GM21528 (cell line): ENCODE data around the gene ADGB.
"Not testable (repeated sequence)": the region's sequence is repeated elsewhere in the genome, so short reads cannot be mapped to it uniquely, and the experiment has no call there.

Experiments used
- ATAC-seq: cut with Tn5 transposase; IDR thresholded peaks from one replicate; pipeline ENCODE4 v1.9.1; 2021; ENCODE audit warnings: mild to moderate bottlenecking, moderate library complexity; ENCODE audit not compliant: unreplicated experiment, low FRiP score

The ADGB gene

DNA sequence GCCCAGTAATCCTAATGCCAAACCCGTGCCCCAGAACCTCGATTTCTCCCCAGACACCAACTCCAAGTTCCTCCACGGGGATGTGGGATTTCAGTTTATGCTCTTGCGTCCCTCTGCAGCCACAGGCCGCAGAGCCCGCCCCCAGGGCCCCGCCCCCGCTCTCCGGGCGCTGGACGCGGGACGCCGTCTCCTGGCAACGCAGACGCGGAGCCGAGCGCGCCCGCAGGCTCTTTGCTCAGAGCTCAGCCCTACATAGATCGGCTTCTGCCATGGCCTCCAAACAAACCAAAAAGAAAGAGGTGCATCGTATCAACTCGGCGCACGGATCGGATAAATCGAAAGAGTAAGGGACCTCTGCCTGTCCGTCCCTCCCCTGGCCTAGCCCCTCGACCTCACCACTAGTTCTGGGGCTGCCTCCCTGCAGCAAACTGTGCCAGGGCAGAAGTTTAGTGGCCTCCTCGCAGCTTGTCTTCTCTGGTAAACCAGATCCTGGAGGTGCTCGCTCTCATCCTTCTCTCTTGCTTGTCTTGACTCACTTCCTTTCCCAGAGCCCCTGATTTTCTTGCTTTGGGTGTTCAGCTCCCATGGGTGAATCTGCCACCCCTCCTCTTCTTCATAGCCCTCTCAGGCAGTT is at the start of gene ADGB:
Gene ADGB, plus strand, starts transcription at position 201 of the 634 bp plus-strand sequence. Its CDS starts 69 bp downstream, at position 270.
- ATAC-seq, result no peak

DNA sequence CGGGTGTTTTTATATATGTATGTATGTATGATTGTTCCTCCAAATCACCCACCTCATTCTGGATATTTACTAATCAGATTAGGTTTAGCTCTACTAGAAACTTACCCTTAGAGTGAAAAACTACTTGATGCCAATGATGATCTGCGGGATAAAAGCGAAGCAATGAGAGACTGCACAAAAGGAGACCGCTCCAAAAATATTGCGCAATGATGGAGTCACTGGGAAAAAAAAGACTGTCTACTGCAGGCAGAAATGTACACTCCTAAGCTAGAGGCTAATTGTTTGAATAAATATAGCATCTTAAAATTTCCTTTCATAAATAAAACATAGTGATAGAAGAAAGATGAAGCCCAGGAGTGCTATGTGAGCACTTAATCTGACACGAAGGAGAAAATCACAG is 47.9 kb upstream of the ADGB start:
- ATAC-seq, result no peak

DNA sequence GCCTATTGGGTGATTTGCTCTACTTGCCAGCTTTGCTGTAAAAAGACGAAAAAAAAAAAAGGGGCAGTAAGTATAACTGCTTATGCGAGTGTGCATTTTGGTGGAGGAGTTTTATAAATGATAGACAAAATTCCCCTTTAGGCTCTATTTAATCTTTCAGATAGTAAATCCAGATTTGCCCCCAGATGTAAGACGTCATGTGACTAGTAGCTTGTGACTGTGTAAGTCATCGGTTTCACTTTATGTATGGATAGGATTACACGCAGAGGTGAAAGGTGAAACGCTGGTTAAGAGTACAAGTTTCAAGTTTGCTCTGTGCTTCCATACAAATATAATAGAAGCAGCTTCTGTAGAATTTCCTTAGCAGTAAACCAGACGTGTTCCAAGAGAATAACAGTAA is 47.2 kb upstream of the ADGB start:
- ATAC-seq, result no peak

DNA sequence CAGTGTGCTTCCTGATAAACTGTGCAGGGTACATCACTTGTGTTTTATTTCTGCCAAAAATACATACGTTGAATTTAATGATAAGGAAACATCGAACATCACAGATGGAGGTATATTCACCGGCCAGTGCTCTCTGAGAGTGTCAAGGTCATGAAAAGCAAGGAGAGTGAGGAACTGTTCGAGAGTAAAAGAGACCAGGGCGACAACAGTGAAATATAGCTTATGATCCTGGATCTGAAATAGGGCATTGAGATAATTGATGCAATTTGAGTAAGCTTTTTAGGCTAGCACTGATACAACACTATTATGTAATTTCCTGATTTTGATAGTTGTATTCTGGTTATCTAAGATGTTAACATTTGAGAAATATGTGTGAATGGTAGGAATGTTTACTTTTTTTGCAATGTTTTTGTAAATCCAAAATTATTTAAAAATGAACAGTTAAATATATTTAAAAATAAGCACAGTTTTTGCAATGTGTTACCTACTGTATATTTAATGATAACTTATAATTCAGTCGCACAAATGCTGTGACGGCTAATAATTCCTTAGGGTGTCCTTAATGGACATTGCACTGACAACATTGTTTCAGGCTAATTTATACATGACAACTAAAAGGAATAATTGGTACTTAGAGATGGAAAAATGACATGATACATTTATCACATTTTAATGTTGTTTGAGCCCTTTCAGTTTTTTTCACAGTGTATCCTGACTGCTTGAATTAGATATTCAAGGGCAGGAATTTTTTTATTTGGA is 45.2 kb upstream of the ADGB start:
- ATAC-seq, result no peak

DNA sequence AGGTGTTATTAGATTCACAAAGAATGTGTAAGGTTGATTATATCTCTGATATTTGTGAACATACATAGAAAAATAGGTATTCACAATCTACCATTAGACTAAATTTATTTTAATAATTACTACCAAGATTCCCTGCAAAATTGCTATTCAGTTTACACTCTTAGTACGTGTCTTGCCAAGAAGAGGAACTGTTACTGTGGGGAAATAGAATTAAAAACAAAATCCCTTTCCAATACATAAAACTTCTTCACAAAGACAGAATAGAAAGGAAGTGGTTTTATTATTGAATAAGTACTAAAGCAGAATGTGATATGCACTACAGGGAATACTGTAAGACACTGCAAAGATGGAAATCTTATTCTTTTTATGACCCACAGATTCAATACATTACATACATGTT is 38.2 kb upstream of the ADGB start:
- no peak for ATAC-seq

DNA sequence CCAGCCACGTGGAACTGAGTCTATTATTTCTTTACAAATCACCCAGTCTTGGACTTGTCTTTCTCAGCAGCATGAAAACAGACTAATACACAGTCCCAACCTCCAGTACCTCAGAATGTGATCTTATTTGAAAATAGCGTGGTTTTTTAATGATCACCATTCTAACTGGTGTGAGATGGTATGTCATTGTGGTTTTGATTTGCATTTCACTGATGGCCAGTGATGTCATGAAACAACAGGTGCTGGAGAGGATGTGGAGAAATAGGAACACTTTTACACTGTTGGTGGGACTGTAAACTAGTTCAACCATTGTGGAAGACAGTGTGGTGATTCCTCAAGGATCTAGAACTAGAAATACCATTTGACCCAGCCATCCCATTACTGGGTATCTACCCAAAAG is 32.1 kb upstream of the ADGB start:
- not testable (repeated sequence) for ATAC-seq

DNA sequence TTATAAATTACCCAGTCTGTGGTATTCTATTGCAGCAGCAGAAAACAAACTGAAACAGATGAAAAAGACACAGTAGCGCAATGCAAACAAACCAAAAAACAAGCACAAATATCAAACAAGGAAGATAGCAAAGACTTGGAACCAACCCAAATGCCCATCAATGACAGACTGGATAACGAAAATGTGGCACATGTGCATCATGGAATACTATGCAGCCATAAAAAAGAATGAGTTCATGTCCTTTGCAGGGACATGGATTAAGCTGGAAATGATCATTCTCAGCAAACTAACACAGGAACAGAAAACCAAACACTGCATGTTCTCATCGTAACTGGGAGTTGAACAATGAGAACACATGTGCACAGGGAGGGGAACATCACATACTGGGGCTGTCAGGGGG is 30.2 kb upstream of the ADGB start:
- not testable (repeated sequence) for ATAC-seq

DNA sequence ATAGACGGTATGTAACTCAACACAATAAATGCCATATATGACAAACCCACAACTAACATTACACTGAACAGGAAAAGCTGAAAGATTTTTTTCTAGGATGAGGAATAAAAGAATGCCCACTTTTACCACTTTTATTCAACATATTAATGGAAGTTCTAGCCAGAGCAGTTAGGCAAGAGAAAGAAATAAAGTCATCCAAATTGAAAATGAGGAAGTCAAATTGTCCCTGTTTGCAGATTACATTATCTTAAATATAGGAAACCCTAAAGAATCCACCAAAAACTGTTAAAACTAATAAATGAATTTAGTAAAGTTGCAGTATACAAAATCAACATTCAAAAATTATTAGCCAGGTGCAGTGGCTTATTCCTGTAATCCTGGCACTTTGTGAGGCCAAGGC is 24.6 kb upstream of the ADGB start:
- no peak for ATAC-seq

DNA sequence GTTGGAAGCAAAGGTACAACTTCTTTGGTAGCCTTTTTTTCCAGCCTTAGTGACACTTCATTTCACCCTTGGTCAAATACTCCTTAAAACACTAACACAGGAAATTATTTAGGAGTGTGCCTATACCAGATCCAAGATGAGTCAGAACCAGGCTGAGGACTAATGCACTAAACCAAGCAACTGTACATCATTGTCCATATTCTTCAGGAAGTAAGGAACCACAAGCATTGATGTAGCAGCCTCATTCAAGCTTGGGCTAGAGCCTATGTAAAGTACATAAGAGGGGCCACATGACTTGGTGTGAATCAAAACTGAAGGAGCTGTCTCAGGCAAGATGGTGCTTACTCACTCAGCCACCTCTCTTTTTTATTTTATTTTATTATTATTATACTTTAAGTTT is 20.7 kb upstream of the ADGB start:
- ATAC-seq, result no peak

DNA sequence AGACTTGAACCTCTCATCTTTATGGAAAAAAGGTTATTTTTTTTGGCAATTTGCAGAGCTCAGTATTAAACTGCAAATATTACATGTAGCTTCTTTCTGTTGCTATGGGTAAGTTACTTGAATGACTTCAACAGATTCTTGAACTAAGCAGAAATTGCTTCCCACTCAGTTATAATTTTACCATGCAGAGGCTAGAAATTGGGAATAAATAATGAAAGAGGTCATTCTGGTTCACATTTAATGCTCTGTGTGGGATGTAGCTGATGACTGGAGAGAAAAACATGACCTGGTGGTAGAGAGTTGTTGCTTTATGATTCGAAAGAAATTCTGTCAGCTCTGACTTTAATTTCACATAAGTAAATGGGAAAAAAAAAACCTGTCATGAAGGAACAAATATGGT is 16.8 kb upstream of the ADGB start:
- ATAC-seq, result no peak

DNA sequence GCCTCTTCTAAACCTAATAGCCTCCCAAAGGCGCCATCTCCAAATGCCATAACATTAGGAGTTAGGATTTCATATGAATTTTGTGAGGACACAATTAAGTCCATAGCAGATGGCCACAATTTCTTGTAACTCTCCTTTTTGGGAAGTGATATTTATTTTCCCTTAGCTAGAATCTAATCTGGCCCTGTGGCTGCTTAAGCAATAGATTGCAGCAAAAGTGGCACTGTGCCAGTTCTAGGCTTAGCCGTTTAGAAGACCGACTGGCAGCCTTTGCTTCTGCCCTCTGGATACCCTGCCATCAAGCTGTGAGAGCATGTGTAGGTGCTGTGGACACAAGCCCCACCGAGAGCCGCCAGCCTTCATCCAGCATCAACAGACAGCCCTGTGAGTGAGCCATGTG is 15.9 kb upstream of the ADGB start:
- no peak for ATAC-seq

DNA sequence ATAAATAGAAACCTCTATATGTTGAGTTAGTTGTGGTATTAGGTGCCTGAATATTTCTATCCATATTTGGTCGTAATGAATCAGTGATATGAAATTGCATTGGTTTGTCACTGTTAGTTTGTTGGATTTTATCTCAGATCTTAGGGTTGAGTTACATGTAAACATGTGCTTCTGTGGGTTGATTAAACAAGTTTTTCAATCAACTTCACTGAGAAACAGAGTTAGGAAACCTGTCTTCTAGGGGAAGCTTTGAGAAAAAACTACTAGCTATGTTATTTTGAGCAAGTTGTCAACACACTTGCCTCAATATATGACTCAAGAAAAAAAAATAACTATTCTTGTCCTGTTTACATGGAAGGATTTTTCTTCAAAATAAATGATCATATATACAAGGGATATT is 14.8 kb upstream of the ADGB start:
- no peak for ATAC-seq

DNA sequence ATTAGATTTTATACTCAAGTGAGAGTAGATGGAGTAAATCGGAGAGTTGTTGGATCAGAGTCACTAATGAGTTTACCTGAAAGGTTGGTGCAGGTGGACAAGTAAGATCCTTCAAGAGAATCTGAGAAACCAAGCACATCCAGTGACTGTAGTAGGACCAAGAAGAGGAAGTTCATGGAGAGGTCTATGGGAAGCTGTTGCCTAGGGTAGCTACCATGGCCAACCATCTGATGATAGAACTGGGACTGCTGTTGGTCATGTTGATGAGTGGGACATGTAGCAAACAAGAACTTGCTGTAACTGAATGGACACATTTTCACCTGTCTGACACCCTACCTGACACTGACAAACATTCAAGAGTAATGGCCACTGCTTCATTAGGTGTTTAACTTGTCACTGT is 11.3 kb upstream of the ADGB start:
- ATAC-seq, result no peak

DNA sequence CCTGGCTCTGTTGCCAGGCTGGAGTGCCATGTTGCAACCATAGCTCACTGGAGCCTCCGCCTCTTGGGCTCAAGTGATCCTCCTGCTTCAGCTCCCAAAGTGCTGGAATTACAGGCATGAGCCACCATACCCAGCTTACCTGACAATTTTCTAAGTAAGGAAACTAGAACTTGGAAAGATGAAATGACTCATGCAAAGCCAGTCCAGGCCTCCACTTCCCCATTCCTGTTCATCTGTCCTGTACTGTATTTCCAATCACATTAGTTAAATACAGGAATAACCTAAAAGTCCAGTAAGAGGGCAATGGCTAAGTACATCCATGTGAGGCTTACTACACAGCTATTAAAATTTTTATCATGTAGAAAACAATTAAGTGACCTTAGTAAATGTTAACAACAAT is 8.3 kb upstream of the ADGB start:
- no peak for ATAC-seq

DNA sequence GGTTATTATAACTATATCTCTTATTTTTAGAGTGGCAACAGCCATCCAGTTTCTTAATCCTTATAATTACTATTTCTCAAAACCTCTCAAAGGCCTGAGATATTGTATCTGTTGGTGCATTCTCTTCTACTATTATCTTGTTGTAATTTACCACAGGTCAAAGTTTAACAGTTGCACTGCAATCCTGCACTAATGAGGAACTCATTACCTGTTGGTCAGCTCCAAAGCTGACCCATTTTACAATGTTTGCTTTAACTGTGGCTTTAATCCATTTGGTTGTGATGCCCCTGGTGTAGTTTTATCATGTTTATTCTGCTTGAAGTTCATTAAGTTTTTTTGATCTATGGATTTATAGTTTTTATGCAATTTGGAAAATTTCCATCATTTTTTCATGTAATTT is 6.3 kb upstream of the ADGB start:
- ATAC-seq, result no peak

DNA sequence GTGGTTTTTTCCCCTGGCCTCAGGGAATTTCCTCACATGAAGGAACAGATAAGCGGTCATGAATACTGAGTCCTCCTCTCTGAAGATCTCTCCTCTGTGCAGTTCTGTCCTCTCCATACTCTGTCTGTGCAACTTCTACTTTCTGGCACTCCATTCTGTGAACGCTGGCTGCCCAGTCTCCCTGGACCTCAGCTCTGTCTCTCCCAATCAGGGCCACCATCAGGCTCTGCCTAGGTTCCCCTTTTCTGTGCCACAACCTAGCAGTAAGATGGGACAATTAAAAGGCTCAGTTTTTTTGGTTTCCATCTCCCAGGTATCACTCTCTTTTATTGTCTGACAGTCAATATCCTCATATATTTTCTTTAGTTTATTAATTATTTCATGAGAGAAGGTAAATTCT is 4.8 kb upstream of the ADGB start:
- no peak for ATAC-seq

DNA sequence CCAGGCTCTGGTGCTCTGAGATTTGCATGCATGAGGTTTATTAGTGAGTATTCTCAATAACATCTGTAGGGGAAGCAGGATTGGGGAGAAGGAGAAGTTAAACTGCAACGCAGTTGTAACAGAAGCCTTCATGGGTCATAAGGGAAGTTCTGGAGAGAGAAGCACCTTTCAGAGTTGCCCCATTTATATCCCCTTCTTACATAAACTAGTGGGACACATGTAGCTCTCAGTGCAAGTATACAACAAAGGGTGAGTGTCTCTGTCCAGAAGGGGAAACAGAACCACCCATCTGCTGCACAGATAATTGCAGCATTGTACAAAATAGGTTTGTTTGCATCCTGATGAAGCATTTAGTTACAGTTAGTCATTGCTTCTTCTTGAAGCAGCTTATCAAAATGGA is 4.3 kb upstream of the ADGB start:
- no peak for ATAC-seq

DNA sequence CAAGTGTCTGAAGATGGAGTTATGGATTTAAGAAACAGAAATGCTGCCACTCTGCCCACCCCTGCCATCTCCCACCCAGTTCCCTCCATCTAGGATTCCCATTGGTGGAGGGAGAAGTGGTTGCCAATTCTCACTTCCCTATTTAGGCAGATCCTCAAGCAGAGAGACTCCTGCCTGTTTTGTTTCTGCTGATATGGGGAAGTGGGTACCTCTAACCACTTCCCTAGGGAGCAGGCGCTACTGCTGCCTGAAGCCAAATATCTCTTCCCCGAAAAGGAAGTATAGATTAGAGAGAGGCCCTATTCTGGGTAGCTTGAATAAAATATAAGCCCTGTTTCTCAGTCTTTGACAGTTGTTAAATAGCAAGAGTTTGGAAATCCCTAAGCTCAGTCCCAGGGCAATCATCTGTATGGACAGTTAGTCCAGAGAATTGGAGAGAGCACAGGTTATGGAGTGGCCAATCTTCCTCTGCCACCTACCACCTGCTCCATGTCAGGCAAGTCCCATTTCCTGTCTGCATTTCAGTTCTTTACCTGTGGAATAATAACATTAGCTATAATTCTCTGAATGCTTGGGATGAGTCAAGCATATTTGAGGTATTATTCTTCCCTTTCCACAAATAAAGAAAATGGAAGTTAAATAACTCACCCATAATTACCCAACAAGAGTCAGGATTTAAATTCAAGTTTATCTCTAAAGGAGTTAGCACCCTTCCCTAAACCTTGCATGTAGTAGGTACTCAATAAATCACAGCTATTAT is 2.6 kb upstream of the ADGB start:
- no peak for ATAC-seq

DNA sequence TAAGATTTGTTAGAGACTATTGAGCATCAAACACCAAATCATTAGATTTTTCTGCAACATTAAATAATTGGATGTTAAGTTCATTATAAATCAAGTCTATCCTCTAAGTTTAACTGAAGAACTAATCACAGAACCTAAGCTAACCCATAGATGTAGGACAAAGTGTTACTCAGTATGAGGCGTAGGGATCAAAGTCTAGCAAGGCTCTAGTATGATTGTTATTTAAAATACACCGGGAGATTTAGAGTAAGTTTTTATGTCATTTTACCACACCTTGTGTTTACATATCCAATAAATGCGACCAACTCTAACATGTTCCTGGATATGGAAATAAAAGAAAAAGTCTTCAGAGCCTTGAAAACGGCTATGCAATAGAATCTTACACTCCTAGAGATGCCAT is 2.6 kb downstream of the ADGB start:
- ATAC-seq, result no peak

DNA sequence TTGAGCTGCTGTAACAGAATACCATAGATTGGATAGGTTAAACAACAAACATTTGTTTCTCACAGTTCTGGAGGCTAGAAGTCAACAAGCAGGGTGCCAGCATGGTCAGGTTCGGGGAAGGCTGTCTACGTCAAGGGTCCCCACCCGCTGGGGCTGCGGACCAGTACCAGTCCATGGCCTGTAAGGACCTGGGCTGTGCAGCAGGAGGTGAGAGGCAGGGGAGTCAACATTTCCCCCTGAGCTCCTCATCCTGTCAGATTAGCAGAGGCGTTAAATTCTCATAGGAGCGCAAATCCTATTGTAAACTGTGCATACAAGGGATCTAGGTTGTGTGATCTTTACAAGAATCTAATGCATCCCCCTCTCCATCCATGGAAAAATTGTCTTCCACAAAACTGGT is 3.8 kb downstream of the ADGB start:
- no peak for ATAC-seq

DNA sequence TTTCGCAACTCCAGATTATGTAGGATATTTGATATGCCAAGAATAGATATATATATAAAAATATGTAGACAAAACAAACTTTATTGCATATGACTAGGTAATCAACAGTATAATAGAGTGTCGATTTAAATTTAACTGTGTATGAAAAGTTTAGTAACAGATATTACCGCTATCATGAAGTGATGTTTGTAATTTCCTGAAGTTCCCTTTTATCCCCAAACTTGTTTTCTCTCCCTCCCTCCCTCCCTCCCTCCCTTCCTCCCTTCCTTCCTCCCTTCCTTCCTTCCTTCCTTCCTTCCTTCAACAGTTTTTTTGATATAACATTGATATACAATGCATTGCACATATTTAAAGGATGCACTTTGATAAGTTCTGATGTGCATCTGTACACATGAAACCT is 15.2 kb downstream of the ADGB start:
- ATAC-seq, result no peak

DNA sequence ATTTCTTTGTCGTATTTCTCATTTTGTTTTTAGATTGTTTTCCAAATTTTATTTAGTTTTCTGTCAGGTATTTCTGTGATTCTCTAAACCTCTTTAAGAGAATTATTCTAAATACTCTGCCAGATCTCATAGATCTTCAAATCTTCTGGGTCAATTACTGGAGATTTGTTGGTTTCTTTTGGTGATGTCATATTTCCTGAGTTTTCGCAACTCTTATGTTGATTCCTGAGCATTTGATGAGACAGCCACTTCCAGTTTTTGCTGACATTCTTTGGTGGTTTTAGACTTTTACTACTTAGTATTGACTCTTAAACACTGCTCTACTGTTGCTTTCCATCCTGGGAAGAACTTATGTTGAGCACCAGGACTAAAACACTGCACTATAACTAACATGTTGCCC is 21.9 kb downstream of the ADGB start:
- no peak for ATAC-seq
